ENCODE measurements around the gene MYBPH.

The MYBPH gene

DNA sequence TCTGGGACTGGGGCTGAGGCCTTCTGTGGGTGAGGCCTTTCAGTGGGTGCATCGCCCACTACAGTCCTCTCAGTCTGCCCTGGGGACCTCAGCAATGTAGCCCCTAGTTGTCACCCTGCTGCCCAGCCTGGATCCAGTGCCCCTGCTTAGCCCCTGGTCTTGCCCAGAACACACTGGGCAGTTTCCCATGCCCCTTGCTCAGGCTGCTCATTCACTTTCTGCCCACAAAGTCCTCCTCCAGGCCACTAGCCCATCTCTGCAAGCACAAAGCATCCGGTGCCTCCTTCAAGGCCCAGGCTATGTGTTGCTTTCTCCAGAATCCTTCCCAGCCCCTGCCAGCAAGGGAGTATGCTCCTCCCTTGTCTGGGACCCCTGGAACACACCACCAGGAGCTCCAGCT is 53.5 kb downstream of the MYBPH start:
- FAIRE-seq (no peak), DNase-seq (ENCODE audit: insufficient read length, low spot score) (no peak)
- TF ChIP-seq POLR2AphosphoS5 (IDR thresholded peaks at IDR 0.05; ENCODE audit: low read depth, low read length), result no peak
- no peak for TF ChIP-seq POU2F2 (IDR thresholded peaks at IDR 0.05; ENCODE audit: low read depth, low read length)
- no peak for TF ChIP-seq TAF1 (IDR thresholded peaks at IDR 0.05; ENCODE audit: low read depth, low read length)

DNA sequence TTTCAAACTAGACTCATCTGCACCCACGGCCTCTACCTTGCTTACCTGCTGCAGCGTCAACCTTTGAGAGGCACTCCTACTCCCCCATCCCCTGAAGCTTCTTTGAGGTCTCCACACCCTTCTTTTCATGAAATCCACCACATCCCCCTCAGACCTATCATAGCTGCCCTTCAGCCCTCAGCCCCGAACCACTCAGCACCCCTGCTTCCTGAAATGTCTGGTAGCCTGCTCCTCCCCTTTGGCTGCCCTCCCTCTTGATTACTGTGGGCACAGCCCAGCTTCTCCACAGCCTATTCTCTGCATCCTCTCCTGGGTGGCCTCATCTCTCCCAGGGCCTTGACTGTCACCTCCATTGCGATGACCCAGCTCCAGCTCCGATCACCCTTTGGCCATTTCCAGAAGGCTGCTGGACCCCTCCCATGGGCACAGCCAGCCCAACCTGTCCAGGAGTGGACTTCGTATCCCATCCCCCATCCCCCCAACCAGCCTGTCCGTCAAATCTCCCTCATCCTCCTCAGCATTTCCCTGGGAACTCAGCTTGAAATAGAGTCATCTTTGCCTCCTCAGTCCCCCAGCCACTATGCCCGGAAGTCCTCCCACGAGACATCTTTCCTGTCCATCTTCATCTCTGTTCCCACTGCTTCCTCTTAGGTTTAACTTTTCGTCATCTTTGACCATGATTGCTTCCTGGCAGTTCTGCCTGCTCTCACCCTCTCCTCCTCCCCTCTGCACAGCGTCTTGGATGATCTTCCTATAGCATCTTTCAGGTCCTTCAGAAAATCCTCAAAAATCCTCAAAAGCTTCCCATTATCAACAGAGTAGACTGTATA is 54.2 kb downstream of the MYBPH start:
- FAIRE-seq (no peak), DNase-seq (ENCODE audit: insufficient read length, low spot score) (no peak)
- TF ChIP-seq POLR2A (IDR thresholded peaks at IDR 0.05; ENCODE audit: low read depth, low read length) (no peak), TAF1 (IDR thresholded peaks at IDR 0.05; ENCODE audit: low read depth, low read length) (no peak), POU2F2 (IDR thresholded peaks at IDR 0.05; ENCODE audit: low read depth, low read length) (no peak), PAX5 (IDR thresholded peaks at IDR 0.05; ENCODE audit: insufficient read depth, low read length, severe bottlenecking) (no peak), POLR2AphosphoS5 (IDR thresholded peaks at IDR 0.05; ENCODE audit: low read depth, low read length) (no peak), SPI1 (IDR thresholded peaks at IDR 0.05; ENCODE audit: low read depth, low read length) (no peak)

DNA sequence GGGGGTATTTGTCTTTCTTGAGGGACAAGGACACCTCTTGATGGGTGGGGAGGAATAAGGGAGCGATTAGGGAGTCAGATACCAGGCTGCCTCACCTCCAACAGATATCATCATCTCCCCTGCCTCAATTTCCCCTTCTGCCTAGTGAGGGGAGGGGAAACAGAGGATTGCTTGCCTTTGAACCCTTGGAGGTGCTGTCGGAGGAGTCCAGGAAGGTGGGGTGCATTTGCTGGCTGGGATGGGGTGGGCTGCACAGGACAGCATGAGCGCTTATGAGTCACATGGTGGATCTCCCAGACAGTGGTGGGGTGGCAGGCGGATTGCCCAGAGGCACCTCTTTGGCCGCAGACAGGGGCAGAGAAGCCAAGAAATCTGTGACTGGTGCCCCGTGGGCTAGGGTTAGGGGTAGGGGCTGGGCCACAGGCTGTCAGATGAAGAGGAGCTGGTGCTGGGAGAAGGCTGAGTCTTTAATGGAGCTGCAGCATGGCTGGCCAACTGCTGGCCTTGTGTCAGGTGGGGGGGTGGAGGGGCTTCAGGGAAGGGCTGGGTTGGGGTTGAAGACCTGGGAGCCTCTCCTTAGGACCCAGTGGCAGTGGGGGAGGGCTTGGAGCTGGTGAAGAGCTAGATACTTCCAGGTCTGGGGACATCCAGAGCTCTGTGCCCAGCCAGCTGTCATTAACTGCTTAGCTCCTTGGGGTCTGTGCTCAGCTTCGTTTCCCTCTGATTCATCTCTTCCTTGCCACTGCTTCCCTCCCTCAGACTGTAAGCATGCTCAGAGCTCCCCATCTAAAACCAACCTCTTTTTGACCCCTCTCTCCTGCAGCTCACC is 55.1 kb downstream of the MYBPH start:
- TF ChIP-seq POU2F2 (IDR thresholded peaks at IDR 0.05; ENCODE audit: low read depth, low read length), result no peak
- TF ChIP-seq POLR2A (IDR thresholded peaks at IDR 0.05; ENCODE audit: low read depth, low read length), result no peak
- no peak for TF ChIP-seq TAF1 (IDR thresholded peaks at IDR 0.05; ENCODE audit: low read depth, low read length)
- no peak for TF ChIP-seq SPI1 (IDR thresholded peaks at IDR 0.05; ENCODE audit: low read depth, low read length)
- TF ChIP-seq PAX5 (IDR thresholded peaks at IDR 0.05; ENCODE audit: insufficient read depth, low read length, severe bottlenecking), result no peak
- no peak for TF ChIP-seq POLR2AphosphoS5 (IDR thresholded peaks at IDR 0.05; ENCODE audit: low read depth, low read length)
- FAIRE-seq, result no peak
- no peak for DNase-seq (ENCODE audit: insufficient read length, low spot score)

Data from GM12891 (cell line).